Left renal cortex interstitium (tissue), 4 donors: Measurements from ENCODE around the gene TAS2R10. TPM values are rescaled to one million over a fixed set of nuclear protein-coding genes. Genes with fewer than 3 reads are reported as not detected.
"Not testable (repeated sequence)": the region's sequence is repeated elsewhere in the genome, so short reads cannot be mapped to it uniquely, and the experiment has no call there.

ENCODE experiments used
- DNase-seq, 4 donors: peaks; one replicate each; pipeline ENCODE4 v3.0.0-alpha.2; 2013; ENCODE audit warnings: low read depth in 4 of 4, low spot score in 2 of 4, missing footprints in 1 of 4
- polyA plus RNA-seq, 4 donors: library from polyadenylated mRNA; unstranded; fragments of 120-200 nt; gene quantifications; one replicate each; pipeline ENCODE4 v1.2.1, GENCODE V29; 2013; ENCODE audit not compliant: insufficient read length in 4 of 4

The TAS2R10 gene
- polyA plus RNA-seq, result 1 to 10 TPM in 3 of 4 donors, under 1 TPM in 1; 0.65 to 3.4 (median 1.7) TPM

DNA sequence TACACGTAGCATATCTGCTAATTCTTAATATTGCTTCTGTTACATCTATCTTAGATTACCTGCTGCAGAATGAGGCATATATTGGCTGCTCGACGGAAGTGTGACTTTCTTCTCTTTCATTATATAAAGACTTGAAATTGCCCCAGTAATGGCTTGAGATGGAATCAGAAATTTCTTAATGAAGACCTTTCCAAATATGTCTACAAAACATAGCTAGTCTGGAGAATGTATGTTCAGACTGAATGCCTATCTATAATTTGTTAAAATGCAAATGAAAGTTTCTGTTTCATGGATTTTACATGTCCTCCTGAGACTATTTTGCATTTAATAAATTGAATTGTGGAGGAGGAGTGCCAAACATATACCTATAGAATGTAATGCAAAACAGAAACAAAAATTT is at the start of gene TAS2R10:
TAS2R10 (minus strand) TSS at position 101 of the 400 bp plus-strand sequence; CDS start at position 12, 89 bp downstream.
- no peak for DNase-seq

DNA sequence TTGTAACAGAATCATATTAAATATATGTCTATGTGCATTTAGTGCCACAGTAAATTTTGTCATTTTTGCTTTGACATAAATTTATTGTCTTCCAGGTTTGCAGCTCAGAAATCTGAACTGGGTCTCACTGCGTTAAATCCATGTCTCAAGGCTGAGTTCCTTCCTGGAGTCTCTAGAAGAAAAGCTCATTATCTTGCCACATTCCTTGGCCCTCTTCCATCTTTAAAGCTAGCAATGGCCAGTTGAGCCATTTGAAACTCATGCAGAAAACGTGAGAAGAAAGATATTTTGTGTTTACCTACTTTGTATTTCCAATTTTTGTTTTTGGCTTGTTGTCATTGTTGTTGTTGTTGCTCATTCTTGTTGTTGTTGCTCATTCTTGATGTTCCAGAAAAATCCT is 47.2 kb upstream of the TAS2R10 start:
- DNase-seq, result no peak

GRCh38 chr12:10867381-10867780 is 41.2 kb upstream of the TAS2R10 start:
- DNase-seq, result no peak

- no peak for DNase-seq
These were observed 37.5 kb upstream of the TAS2R10 start for GRCh38 chr12:10863512-10864218.

DNA sequence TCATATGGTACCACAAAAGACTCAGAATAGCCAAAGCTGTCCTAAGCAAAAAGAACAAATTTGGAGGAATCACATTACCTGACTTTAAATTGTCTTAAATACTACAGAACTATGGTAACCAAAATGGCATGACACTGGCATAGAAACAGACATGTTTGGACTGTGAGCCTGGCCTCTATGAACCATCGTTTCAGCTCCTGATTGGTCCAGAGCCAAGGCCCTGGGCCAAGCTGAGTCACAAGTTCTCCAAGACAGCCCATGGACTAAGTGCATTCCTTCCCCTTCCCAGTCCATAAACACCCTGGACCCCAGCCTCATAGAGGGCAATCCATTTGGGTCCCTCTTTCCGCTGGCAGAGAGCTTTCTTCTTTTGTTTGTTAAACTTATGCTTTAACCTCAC is 35.2 kb upstream of the TAS2R10 start:
- DNase-seq, result no peak

GRCh38 chr12:10855807-10856206 is 29.6 kb upstream of the TAS2R10 start:
- DNase-seq, result no peak

GRCh38 chr12:10853776-10854175 is 27.6 kb upstream of the TAS2R10 start:
- no peak for DNase-seq

DNA sequence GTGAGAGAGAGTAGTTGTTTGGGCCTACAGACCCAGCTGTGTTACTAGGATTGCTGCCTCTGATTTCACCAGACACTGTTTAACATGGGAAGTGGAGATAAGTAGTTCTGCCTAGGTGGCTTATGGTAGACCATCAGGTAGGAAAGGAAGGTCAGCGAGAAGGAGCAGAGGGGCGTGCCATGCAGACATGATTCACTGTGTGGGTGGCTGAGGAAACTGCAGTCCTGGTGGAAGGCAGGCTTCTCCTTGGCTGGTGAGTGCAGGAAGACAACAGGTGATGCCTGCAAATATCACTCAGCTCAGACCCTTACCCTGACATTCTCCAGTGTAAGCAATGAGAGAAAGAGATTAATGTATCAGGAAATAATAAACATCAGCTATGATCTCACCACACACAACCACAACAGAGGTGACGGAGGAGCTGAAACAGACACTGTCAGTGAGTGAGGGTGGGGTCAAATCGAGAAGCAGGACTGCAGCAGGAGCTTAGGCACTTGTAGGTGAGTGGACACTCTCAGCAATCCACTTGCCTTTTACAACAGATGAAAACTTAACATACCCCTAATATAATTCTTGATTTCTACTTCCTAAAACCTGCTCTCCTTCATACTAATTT is 25.2 kb upstream of the TAS2R10 start:
- no peak for DNase-seq

- no peak for DNase-seq
These were observed 23.3 kb upstream of the TAS2R10 start, which contains the start of gene PRR4 for GRCh38 chr12:10849425-10849878. Gene PRR4, minus strand, starts transcription at chr12:10849475. Its CDS starts 38 bp downstream, at chr12:10849437.

DNA sequence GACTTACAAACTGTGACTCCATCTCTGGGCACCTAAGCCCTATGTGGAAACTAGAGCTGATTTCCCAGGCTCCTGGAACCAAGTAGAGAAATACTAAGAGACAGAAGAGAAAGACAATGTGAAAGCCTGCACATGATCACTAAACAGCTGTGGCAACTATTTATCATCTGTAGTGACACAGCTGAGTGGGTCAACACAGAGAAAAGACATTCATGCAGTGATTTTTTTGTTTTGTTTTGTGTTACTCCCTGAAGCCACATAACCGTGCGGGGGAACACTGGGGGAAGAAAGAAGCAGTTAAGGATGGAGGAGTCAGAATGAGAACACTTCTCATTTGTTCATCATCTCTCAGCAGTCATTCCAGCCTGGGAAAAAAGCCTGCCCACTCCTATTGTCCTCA is 21.6 kb upstream of the TAS2R10 start:
- no peak for DNase-seq

DNA sequence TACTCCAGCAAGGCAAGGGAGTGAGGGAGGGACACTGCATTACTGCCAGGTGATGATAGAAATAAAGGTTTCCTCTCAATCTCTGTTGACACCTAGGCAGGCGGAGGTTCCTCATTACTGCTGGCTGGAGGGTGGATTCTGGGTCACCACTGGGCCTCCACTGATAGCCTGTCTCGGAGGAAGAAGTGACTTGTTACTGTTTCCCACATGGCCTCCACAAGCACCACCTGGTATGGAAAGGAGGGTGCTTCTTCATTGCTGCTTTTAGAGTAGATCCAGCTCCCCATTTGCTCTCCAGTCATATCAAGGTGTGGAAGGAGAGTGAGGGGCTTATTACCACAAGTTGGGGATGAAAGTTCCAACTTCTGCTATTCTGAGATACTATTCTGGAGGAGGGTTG is 16.7 kb upstream of the TAS2R10 start:
- no peak for DNase-seq

DNA sequence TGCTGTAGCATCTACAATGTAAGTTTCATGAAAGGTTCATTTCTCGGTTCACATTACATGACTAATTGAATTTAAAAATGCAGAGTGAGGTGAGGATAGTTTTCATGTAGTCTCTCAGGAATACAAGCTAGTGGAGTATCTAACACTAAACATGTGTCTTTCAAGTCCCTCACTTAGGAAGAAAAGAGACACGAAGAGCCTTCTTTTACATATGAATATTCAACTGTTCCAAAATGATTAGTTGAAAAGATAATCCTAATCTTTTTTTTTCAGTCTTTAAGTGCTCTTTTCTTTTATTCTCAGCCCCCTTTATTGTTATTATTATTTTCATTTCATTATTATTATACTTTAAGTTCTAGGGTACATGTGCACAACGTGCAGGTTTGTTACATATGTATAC is 12.3 kb upstream of the TAS2R10 start:
- no peak for DNase-seq

GRCh38 chr12:10829994-10830393 is 3.8 kb upstream of the TAS2R10 start:
- no peak for DNase-seq

DNA sequence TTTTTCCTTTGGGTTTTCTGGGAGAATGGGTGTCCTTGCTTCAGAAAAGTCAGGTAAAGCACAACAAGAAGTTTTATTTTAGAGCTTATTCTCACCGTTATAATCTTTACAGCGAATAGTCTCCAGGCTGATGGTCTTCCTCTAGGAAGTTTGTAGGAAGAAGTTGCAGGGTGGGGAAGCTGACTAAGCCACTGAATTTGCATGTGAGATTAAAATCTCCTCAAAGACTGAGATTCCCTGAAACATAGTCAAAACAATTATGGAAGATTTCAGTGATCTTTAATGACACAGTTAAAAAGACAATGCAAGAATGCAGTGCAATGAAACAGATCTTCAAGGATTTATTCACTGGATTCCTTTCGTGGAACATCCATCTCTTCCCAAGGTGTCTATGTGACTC is 1.2 kb downstream of the TAS2R10 start:
- DNase-seq, result no peak

DNA sequence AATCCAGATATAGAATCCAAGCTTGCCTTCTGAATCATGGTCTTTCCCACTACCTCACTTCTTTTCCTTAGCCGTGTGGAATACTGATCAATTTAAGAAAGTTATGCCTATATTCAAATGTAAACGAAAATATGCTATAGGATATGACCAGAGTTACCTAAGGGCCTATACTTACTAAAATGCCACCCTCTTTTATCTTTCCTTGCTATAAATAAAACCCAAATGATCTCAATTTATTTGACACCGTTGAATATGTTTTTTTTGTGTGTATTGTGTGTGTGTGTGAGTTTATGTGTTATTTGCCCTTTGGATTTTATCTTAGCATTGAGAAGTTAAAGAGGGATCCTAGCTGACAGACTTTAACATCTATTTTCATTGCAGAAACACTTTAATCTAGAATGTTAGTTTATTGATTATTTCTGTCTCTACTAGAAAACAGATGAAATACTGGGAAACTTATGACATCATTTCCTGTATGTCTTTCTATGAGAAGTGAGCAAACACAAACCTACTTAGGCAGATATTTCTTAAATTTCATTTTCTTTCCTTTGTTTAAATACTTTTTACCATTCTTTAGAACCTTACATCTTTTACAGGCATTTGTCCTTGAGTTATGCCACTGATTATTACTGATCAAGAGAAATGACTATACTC is 14.1 kb downstream of the TAS2R10 start:
- no peak for DNase-seq

GRCh38 chr12:10810068-10810467 is 16.1 kb downstream of the TAS2R10 start, which contains the start of gene TAS2R9:
Gene TAS2R9, minus strand, starts transcription at chr12:10810168. Its CDS starts 93 bp downstream, at chr12:10810075.
- DNase-seq, result no peak

DNA sequence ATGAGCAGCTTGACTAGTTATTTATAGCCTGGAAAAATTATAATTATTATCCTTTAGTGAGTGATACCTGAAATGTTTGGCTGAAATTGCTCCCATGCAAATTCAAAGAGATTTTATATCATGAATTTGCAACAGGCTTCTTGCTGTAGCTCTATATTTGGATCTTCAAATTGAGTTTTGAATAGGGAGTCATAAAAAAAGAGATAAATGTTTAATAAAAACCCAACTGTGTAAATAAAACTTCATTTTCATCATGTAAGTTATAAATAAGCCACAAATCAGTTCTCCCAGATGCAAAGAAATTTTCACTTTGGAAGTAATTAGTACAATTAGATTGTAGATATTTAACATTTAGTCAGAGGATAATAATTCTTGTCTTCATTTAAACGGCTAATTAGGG is 19.0 kb downstream of the TAS2R10 start, which contains the start of gene TAS2R8:
TAS2R8 (minus strand) TSS at position 101 of the 400 bp plus-strand sequence. CDS start 306 bp downstream, outside the sequence.
- no peak for DNase-seq

- no peak for DNase-seq
These were observed 23.6 kb downstream of the TAS2R10 start, which contains the start of gene TAS2R7 for GRCh38 chr12:10802587-10802986. Gene TAS2R7, minus strand, starts transcription at chr12:10802627. Its CDS starts 57 bp downstream, at chr12:10802570.

DNA sequence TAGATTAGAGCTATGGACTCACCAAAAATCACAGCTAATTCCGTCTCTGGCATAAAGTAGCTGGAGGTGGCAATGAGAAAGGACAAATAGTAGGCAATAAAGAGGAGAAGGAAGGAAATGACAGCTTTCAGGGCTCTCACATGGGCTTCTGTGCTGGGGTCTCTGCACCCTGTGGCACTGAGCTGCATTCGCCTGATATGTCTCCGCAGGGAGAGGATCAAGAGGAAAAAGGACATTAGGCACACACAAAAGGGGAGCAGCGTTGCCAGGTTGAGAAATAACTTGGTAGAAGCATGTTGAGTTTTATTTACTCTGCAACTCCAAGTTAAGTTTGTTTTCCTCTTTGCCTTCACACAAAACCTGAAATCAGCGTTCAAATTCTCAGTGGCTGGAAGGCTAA is 24.4 kb downstream of the TAS2R10 start:
- no peak for DNase-seq

DNA sequence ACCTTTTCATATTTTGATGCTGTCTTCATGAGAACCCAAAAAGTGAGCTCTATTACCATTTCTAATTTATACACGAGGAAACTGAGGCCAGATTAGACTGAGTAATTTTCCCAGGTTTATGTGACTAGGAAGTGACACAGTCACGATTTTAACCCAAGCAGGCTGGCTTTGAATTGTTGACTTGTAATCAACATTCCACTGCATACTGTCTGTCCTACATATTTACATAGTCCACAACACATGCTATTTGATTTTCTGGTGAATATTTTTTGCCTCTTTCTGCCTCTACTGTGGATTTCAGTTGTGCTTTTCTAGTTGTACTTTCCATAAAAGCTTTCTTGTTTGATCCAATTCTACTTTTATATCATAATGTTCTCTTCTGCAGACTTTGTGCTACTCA is 31.9 kb downstream of the TAS2R10 start:
- no peak for DNase-seq

DNA sequence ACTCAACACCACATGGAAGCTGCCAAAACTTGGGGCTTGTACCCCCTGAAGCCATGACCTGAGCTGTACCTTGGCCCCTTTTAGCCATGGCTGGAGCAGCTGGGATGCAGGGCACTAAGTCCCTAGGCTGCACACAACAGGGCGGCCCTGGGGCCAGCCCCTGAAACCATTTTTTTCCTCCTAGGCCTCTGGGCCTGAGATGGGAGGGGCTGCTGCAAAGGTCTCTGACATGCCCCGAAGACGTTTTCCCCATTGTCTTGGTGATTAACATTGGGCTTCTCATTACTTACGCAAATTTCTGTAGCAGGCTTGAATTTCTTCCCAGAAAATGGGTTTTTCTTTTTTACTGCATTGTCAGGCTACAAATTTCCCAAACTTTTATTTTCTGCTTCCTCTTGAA is 34.4 kb downstream of the TAS2R10 start:
- not testable (repeated sequence) for DNase-seq
